Lower leg skin (tissue), 3 donors: ENCODE results near the gene TENM4.

ENCODE experiments used
- POLR2A ChIP-seq, 2 donors: fragments of 450-650 bp; IDR thresholded peaks; one replicate each; pipeline ENCODE4 v1.6.1; 2016 to 2017; ENCODE audit warnings: antibody characterized with exemption in 2 of 2, mild to moderate bottlenecking in 1 of 2, moderate library complexity in 1 of 2
- TF ChIP-seq, protein P1 (sequence below), 3 donors: fragments of 450-650 bp; IDR thresholded peaks; one replicate each; pipeline ENCODE4 v1.5.1; 2016; ENCODE audit warnings: antibody characterized with exemption in 3 of 3, mild to moderate bottlenecking in 3 of 3, moderate library complexity in 2 of 3

DNA sequence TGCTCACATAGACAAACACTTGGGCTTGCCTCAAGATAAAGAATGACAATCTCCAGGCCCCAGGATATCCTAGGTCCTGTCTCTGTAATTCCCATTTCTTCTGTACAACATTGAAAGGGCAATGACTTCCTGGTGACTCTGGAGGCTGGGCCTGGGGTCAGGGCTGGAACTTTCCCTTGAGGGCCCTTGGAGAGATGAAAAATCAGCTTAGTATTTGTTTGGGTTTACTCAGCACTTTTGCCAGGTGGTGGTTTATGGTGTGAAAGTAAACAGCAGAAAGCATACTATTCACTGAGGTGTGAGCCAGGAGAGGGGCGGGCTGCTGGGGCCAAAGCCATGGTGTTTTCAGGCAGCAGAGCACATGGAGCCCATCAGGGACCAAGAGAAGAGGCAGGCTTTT lies 651.5 kb downstream of the TENM4 start:
- no peak for TF ChIP-seq POLR2A (IDR thresholded peaks at IDR 0.05)
- TF ChIP-seq, protein P1, sequence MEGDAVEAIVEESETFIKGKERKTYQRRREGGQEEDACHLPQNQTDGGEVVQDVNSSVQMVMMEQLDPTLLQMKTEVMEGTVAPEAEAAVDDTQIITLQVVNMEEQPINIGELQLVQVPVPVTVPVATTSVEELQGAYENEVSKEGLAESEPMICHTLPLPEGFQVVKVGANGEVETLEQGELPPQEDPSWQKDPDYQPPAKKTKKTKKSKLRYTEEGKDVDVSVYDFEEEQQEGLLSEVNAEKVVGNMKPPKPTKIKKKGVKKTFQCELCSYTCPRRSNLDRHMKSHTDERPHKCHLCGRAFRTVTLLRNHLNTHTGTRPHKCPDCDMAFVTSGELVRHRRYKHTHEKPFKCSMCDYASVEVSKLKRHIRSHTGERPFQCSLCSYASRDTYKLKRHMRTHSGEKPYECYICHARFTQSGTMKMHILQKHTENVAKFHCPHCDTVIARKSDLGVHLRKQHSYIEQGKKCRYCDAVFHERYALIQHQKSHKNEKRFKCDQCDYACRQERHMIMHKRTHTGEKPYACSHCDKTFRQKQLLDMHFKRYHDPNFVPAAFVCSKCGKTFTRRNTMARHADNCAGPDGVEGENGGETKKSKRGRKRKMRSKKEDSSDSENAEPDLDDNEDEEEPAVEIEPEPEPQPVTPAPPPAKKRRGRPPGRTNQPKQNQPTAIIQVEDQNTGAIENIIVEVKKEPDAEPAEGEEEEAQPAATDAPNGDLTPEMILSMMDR (IDR thresholded peaks at IDR 0.05): no peak
